GM13976 (cell line): ENCODE data around the gene NRXN2.

Experiments used
- DNase-seq: peaks from one replicate; pipeline ENCODE4 v3.0.0; 2012; ENCODE audit warnings: low spot score
- CTCF ChIP-seq: IDR thresholded peaks from 2 replicates; pipeline ENCODE4 v1.5.1; 2012; ENCODE audit warnings: borderline replicate concordance, mild to moderate bottlenecking; ENCODE audit not compliant: insufficient read depth; ENCODE audit errors: extremely low read depth, missing control alignments, control extremely low read depth
- in situ Hi-C: fragments of 300-500 bp; cut with MboI; formaldehyde crosslinking; loops from one replicate; pipeline ENCODE4 v1.12.0; 2022; ENCODE audit warnings: low sequenced_read_pairs, mixed read lengths, inconsistent platforms; ENCODE audit not compliant: unreplicated experiment

Gene NRXN2

GRCh38 chr11:64715756-64716472, 7.1 kb downstream of the NRXN2 start:
- in situ Hi-C loops = no loop called here
- DNase-seq = no peak
- TF ChIP-seq CTCF = no peak

- TF ChIP-seq CTCF = no peak
- in situ Hi-C loops = no loop called here
- no peak for DNase-seq
These were observed 7.9 kb downstream of the NRXN2 start for GRCh38 chr11:64715110-64715509.

GRCh38 chr11:64714666-64715065, 8.3 kb downstream of the NRXN2 start:
- in situ Hi-C loops = no loop called here
- no peak for TF ChIP-seq CTCF

GRCh38 chr11:64713781-64714363, 9.1 kb downstream of the NRXN2 start:
- in situ Hi-C loops = no loop called here
- no peak for TF ChIP-seq CTCF
- no peak for DNase-seq

More at GRCh38 chr11:64714666-64715065, 8.3 kb downstream of the NRXN2 start:
- no peak for DNase-seq

- in situ Hi-C loops = no loop called here
- no peak for DNase-seq
These were observed 9.8 kb downstream of the NRXN2 start for GRCh38 chr11:64713016-64713707.

GRCh38 chr11:64712430-64713015, 10.5 kb downstream of the NRXN2 start:
- DNase-seq = no peak
- in situ Hi-C loops = no loop called here
- no peak for TF ChIP-seq CTCF

More at GRCh38 chr11:64713016-64713707, 9.8 kb downstream of the NRXN2 start:
- TF ChIP-seq CTCF = no peak
